Kidney (tissue), 14 donors: ENCODE results near the gene TRMT6. TPM values are rescaled to one million over a fixed set of nuclear protein-coding genes. Genes with fewer than 3 reads are reported as not detected.

Experiments used
- DNase-seq, 5 donors: peaks; one replicate each; pipeline ENCODE4 v3.0.0-alpha.2; 2013 to 2020
- FAIRE-seq: peaks from 2 replicates; lab custom pipeline; 2012; peaks lifted over from hg19 to GRCh38; lab: Jason Lieb, UNC
- H3K27ac ChIP-seq, 2 donors: one replicate each; pipeline ENCODE4 v1.7.0; 2013; ENCODE audit warnings: low read depth in 2 of 2, low read length in 2 of 2, inconsistent platforms in 1 of 2
- H3K27me3 ChIP-seq: one replicate; pipeline ENCODE4 v1.7.1; 2013; ENCODE audit warnings: low read length, inconsistent platforms; ENCODE audit not compliant: control insufficient read depth, insufficient read depth
- H3K36me3 ChIP-seq, 3 donors: one replicate each; pipeline versions ENCODE4 v1.7.0 to v1.7.1; 2013; ENCODE audit warnings: low read length in 3 of 3, control low read depth in 1 of 3, inconsistent platforms in 1 of 3; ENCODE audit not compliant: insufficient read depth in 3 of 3, control insufficient read depth in 2 of 3
- H3K4me1 ChIP-seq, 3 donors: one replicate each; pipeline versions ENCODE4 v1.7.0 to v1.7.1; 2013; ENCODE audit warnings: low read length in 3 of 3, inconsistent platforms in 1 of 3, low read depth in 1 of 3; ENCODE audit not compliant: control insufficient read depth in 2 of 3, insufficient read depth in 2 of 3
- H3K4me3 ChIP-seq, 3 donors: one replicate each; pipeline versions ENCODE4 v1.7.0 to v1.8.1; 2013; ENCODE audit warnings: low read length in 3 of 3, control low read depth in 1 of 3, inconsistent platforms in 1 of 3
- H3K9ac ChIP-seq, 3 donors: one replicate each; pipeline versions ENCODE4 v1.7.0 to v1.7.1; 2013; ENCODE audit warnings: low read length in 3 of 3, control low read depth in 1 of 3, inconsistent platforms in 1 of 3
- H3K9me3 ChIP-seq, 3 donors: one replicate each; pipeline versions ENCODE4 v1.7.0 to v1.7.1; 2013; ENCODE audit warnings: low read length in 3 of 3, control low read depth in 1 of 3, inconsistent platforms in 1 of 3; ENCODE audit not compliant: control insufficient read depth in 2 of 3, insufficient read depth in 1 of 3
- intact Hi-C: fragments of 100-400 bp; cut with DNase I; formaldehyde crosslinking; loops from one replicate; pipeline ENCODE4 v1.11.1; 2022
- polyA plus RNA-seq: library from polyadenylated mRNA; stranded (reverse); fragments of 350-450 nt; fragmentation: Illumina TruSeq; extraction: RNeasy Lipid Tissue Mini Kit (QIAGEN cat#74804); gene quantifications from one replicate; pipeline ENCODE4 v1.2.3, GENCODE V29; 2014; ENCODE audit warnings: low read depth, low replicate concordance; ENCODE audit not compliant: insufficient read depth
- total RNA-seq: library from RNA; stranded (reverse); fragmentation: NEBNext Ultra II Directional; extraction: Animal tissue kit (Norgen Biotek cat#: 25700); gene quantifications from one replicate; pipeline ENCODE4 v1.2.1, GENCODE V29; 2021
- TF ChIP-seq, protein P1 (sequence below): IDR thresholded peaks from 3 replicates; pipeline ENCODE4 v1.5.1; 2012; ENCODE audit warnings: mild to moderate bottlenecking, moderate library complexity, borderline replicate concordance; ENCODE audit not compliant: insufficient read depth; ENCODE audit errors: extremely low read depth
- donor health status: control.
- donor health status: control.
- donor health status: control.
- donor health status: control.
- donor health status: control.
- donor health status: DM: yes; HTN: yes; CAD: no.
- donor health status: Normal renal cell carcinoma (clear cell type).

Gene TRMT6
- total and polyA plus RNA-seq, 2 donors from 2014 or later = 9.1 to 12.3 TPM

DNA sequence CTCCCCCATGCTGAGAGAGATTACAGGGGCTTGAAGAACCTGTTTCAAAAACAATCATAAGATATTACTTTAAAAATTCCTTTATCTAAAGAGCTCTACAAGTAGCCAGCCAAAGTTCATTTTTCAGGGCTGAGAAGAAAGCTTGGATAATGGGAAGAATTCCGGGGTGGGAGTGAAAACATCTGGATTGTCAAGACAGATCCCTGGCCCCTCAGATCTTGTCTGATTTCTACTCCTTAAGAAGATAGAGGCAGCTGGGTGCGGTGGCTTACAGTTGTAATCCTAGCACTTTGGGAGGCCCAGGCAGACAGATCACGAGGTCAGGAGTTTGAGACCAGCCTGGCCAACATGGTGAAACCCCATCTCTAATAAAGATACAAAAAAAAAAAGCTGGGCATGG, 24.8 kb downstream of the TRMT6 start:
- intact Hi-C loops = no loop called here

DNA sequence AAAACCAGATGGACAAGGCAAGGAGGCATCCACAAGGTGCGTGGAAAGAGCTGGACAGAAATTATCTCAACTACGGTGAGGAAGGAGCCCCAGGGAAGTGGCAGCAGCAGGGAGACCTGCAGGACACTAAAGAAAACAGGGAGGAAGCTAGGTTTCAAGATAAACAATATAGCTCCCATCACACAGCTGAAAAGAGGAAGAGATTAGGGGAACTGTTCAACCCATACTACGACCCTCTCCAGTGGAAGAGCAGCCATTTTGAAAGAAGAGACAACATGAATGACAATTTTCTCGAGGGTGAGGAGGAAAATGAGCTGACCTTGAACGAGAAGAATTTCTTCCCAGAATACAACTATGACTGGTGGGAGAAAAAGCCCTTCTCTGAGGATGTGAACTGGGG, 26.8 kb downstream of the TRMT6 start:
- Histone ChIP-seq H3K9me3 (no peaks in the 10 kb centered on the region), H3K9ac (no peak overlapping the region), H3K4me3 (no peak overlapping the region), H3K4me1 (no peaks in the 10 kb centered on the region), H3K36me3 (no peaks in the 10 kb centered on the region), H3K27ac (no peak overlapping the region), H3K27me3 (no peaks in the 10 kb centered on the region)
- intact Hi-C loops = no loop called here
- TF ChIP-seq, protein P1, sequence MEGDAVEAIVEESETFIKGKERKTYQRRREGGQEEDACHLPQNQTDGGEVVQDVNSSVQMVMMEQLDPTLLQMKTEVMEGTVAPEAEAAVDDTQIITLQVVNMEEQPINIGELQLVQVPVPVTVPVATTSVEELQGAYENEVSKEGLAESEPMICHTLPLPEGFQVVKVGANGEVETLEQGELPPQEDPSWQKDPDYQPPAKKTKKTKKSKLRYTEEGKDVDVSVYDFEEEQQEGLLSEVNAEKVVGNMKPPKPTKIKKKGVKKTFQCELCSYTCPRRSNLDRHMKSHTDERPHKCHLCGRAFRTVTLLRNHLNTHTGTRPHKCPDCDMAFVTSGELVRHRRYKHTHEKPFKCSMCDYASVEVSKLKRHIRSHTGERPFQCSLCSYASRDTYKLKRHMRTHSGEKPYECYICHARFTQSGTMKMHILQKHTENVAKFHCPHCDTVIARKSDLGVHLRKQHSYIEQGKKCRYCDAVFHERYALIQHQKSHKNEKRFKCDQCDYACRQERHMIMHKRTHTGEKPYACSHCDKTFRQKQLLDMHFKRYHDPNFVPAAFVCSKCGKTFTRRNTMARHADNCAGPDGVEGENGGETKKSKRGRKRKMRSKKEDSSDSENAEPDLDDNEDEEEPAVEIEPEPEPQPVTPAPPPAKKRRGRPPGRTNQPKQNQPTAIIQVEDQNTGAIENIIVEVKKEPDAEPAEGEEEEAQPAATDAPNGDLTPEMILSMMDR = no peak
- no peak for FAIRE-seq
- no peak for DNase-seq

More for the DNA sequence above, 24.8 kb downstream of the TRMT6 start:
- Histone ChIP-seq H3K4me1 (no peaks in the 10 kb centered on the region), H3K27me3 (no peaks in the 10 kb centered on the region), H3K27ac (no peak overlapping the region), H3K9me3 (no peaks in the 10 kb centered on the region), H3K4me3 (no peak overlapping the region), H3K9ac (no peak overlapping the region), H3K36me3 (no peaks in the 10 kb centered on the region)
- TF ChIP-seq, protein P1 = no peak
- DNase-seq = no peak
- no peak for FAIRE-seq

DNA sequence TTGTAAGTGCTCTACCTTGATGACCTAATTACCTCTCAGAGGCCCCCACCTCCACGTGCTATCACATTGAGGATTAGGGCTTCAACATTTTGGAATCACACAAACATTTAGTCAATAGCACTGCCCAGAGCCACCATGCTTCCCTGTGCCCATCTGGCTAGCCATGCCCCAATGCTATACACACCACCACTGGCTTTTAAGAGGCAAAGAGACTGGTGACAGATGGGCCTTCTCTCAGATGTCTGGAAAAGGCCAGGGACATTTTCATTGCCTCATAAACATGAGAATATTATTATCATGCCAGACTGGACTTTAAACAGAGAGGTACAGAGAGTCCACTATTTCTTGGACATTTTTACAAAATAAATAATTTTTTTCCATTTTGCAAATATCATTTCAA, 29.8 kb downstream of the TRMT6 start:
- no peak overlapping the region for H3K9ac ChIP-seq
- FAIRE-seq (no peak), DNase-seq (no peak)
- no peak overlapping the region for H3K27ac ChIP-seq
- intact Hi-C loops = no loop called here
- no peaks in the 10 kb centered on the region for H3K36me3 ChIP-seq
- TF ChIP-seq, protein P1 = no peak
- H3K4me3 ChIP-seq = no peak overlapping the region
- no peaks in the 10 kb centered on the region for H3K4me1 ChIP-seq
- H3K27me3 ChIP-seq = no peaks in the 10 kb centered on the region
- H3K9me3 ChIP-seq = no peaks in the 10 kb centered on the region
